GM12801 (cell line): ENCODE results near the gene EME1.

Source experiments
- TF ChIP-seq, protein P1 (sequence below): IDR thresholded peaks from one replicate; pipeline ENCODE4 v1.5.1; 2011; ENCODE audit warnings: control low read depth; ENCODE audit not compliant: insufficient read length; ENCODE audit errors: extremely low read depth

Gene EME1

DNA sequence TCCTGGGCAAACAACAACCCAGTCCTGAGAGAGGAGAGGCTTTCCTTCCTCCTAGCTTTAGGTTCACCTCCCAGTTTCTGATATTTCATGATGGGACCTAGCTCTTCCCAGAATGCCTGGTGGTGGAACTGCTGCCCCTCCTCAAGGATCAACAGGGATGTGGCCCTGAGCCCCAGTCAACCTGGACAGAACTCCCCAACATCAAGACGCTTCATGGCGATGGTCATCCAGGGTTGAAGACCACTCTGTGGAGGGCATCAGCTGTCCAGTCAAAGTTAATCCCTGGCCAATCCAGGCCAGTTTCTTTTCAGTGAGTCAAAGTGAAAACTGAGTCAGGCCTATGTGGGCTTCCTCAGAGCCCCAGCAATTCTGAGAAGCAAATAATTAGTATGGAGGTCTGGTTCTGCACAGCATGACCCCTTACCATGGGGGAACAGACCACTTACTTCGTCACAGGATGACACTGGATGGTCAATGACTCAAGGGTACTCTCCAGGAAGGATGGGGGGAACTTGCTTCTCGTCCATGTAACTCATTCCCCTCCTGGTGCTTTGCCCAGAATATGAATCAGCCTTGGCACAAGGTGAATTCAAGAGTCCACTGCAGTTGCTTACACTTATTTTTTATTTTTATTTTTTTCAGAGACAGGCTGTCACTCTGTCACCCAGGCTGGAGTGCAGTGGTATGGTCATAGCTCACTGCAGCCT is 41.8 kb upstream of the EME1 start:
- TF ChIP-seq, protein P1, sequence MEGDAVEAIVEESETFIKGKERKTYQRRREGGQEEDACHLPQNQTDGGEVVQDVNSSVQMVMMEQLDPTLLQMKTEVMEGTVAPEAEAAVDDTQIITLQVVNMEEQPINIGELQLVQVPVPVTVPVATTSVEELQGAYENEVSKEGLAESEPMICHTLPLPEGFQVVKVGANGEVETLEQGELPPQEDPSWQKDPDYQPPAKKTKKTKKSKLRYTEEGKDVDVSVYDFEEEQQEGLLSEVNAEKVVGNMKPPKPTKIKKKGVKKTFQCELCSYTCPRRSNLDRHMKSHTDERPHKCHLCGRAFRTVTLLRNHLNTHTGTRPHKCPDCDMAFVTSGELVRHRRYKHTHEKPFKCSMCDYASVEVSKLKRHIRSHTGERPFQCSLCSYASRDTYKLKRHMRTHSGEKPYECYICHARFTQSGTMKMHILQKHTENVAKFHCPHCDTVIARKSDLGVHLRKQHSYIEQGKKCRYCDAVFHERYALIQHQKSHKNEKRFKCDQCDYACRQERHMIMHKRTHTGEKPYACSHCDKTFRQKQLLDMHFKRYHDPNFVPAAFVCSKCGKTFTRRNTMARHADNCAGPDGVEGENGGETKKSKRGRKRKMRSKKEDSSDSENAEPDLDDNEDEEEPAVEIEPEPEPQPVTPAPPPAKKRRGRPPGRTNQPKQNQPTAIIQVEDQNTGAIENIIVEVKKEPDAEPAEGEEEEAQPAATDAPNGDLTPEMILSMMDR = no peak

DNA sequence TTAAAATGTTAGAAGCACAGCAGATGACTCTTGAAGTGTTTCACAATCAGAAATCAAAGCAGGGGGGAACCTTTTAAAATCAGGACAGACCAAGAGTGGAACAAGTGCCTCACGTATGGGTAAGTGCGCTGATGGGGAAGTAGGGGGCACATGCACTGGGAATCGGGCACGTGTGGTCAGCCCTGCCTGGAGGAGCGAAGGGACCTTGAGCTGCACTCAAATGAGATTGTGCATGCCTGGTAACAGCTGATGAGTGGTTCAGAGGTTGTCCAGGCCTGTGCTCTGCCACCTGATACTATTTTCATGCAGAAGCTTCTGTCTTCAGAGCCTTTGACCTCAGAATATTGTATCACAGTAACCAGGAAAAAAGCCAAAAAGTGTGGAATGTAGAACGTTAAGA is 40.8 kb upstream of the EME1 start:
- TF ChIP-seq, protein P1 = no peak

DNA sequence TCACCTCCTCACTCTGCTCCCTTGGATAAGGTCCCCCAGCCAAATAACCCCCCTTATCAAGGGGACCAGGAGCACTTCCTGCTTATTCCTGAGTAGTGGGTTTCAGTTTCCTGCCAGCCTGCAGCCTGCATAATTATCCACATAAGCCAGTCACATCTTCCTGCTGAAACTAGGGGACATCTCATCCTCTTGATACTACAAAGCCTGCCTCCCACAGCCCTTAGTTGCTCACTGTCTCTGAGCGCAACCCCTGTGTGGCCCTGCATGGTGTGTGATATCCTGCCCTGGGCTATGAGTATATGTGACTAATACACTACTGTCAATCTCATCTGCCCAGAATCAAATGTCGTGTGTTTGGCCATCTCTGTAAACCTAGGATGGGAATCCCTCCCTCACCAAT is 35.1 kb upstream of the EME1 start:
- TF ChIP-seq, protein P1 = no peak

DNA sequence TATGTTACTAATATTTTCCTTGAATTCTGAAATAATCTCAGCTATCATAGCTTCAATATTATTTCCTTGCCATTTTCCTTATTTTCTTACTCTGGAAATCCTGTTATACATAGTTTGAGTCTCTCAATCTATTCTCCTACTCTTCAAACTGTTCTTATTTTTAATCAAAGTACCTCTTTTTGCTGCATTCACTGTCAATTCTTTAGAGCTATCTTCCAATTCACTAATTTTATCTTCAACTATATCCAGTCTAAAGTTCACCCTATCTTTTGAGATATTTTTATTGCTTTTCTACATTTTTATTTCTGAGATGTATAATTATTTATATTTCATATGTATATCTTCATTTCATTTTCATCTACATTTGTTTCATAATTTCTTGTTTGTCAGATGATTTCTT is 34.4 kb upstream of the EME1 start:
- TF ChIP-seq, protein P1 = no peak

DNA sequence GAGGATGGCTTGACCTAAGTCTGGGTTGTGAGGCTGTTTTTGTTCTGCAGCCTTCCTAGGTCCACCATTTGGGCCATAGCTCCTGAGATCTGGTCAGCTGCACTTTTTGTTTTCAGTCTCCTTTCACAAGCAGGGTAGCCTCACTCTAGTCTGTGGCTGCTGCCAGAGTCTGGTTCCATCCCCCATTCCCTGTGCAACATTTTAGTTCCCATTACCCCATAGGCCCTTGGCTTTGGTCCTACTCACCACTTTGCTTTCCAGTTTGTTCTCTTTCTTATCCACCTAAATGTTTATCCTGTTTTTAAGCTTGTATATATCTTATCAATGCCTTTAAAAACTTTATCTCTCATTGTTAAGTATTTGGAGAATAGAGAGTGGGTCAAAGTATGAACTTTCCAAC is 33.6 kb upstream of the EME1 start:
- TF ChIP-seq, protein P1 = no peak

DNA sequence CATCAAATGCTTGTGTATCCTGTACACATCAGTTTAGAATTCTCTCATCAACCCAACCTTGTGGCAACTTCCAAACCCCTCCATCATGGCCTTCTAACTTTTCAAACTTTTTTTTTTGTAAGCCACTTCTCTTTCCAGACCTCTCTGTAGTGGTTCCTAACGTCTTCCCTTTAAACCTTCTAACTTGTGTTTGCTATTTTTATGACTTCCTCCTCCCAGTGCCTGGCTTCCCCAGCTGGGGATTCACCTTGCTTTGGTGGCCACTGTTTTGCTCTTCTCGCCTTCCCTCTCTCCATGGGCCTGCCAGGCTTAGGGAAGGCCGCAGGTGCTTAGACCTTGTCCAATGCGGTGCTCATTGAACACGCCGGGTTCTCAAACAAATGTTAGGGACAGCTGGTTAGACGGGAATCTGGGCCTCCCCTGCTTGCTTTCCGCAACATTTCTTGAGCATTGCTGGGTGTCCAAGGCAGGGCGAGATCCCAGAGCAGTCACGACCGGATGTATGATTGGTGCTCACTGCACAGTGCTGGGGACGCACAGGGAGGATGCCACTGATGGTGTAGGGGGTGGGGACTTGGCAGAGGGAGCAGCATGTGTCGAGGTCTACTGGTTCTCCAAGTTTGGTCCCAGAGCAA is 28.2 kb upstream of the EME1 start:
- TF ChIP-seq, protein P1 = no peak

DNA sequence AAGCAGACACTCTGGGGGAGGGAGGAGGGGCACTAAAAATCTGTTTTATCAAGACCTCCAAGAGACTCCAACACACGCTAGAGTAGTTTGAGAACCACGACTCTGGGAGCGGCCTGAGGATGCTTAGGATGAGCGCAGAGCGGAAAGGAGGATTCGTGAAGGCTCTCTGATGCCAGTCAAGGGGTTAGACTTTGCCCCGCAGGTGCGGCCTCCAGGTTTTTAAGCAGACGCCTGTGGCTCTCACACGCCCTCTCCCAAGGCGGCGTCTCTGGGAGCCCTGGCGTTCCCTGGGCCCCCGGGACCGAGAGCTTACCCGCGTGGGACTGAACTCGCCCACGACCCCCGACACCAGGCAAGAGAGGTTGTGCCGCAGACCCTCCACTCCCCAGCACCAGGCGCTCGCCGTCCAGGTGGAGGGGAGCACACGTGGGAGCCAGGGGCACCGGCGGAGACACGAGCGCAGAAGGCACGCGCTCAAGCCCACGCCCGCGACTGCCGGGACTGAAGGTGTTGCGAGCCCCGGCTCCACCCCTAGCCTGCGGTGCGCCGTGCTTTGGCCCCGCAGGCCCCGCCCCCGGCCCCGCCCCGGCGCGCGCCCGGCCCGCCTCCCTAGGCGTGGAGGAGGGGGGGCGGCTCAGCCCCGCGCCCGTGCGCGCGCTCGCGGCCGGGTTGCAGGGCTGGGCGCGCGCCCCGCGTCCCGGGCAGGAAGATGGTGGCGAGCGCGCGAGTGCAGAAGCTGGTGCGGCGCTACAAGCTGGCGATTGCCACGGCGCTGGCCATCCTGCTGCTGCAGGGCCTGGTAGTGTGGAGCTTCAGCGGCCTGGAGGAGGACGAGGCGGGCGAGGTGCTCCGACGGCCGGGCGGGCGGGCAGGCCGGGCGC is 27.4 kb upstream of the EME1 start, which contains the start of gene XYLT2:
XYLT2 (plus strand) TSS at position 695 of the 881 bp plus-strand sequence; CDS start at position 710, 15 bp downstream.
- TF ChIP-seq, protein P1 = no peak
